Activated naive CD4-positive, alpha-beta T cell treated with Interleukin-2 at 50 U/mL for 16 hours (primary cell): ENCODE measurements around the gene NCR3LG1.

Experiments used
- DNase-seq: peaks from one replicate; pipeline ENCODE4 v3.0.0-alpha.2; 2020

Gene NCR3LG1

DNA sequence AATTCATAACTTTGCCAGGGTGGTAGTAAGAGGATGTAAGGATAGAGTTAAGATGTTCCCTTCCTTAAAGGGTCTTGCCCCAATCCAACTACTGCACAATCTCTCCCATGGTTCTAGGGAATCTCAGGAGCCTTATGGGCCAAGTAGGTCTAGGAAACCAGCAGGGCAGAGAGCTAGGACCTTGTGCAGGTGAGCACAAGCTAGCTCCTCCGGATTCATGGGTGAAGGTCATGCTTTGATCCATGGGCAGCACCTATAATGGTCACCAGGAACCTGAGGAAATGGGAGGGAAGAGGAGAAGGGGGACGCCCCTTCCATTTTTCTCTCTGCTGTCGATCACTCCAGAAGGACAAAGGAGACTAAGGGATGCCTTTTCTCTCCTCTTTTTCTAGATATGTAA is 20.0 kb downstream of the NCR3LG1 start:
- no peak for DNase-seq

DNA sequence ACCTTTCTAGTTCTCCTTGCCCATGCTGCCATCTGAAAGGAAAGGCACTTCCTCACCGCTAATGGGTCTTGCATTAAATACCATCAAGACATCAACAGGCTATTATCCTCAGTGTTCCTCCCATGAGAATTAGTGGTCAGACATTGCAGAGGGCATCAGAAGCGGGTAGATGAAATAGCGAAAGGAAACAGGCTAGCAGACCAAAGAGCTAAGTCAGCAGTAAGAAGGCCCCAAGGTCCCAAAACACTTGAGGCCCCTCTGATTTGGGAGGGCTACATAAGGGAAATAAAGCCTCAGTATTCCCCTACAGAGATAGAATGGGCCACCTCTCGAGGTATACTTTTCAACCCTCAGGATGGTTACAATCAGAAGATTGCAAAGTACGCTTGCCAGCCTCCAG is 23.9 kb downstream of the NCR3LG1 start:
- DNase-seq = no peak

DNA sequence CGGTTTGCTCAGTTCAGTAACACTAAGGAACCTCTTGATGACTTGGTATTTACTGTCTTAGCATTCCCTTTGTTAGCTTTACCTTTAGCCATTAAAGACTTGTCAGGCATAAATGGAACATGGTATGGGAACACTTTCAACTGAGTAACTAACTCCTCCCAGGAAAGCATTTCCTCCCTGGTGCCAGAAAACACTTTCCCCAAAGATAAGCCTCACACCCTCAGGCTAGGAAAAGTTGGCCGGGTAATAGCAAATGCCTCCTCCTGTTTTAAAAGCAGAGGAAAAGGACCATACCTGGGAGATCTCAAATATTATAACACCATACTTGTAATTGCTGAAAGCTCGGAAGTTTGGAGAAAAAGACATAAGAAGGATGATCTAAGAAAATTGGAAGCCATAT is 24.9 kb downstream of the NCR3LG1 start:
- DNase-seq = no peak

DNA sequence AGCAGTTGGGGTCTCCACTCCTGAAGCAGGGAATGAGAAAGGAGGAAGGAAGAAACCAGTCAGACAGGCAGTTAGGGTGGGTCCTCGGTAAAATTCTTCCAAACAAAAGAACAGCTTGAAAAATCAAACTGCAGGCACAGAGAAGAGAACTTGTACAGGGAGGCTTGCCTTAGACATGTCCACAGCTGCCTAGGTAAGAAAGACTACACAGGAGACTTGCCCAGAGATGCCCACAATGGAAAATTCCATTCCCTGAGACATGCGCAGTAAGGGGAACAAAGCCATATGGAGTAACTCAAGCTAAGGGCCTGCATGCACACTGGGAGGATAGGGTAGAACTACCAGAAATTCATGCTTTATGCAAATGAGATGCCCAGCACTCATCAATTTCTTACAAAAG is 27.1 kb downstream of the NCR3LG1 start:
- no peak for DNase-seq

DNA sequence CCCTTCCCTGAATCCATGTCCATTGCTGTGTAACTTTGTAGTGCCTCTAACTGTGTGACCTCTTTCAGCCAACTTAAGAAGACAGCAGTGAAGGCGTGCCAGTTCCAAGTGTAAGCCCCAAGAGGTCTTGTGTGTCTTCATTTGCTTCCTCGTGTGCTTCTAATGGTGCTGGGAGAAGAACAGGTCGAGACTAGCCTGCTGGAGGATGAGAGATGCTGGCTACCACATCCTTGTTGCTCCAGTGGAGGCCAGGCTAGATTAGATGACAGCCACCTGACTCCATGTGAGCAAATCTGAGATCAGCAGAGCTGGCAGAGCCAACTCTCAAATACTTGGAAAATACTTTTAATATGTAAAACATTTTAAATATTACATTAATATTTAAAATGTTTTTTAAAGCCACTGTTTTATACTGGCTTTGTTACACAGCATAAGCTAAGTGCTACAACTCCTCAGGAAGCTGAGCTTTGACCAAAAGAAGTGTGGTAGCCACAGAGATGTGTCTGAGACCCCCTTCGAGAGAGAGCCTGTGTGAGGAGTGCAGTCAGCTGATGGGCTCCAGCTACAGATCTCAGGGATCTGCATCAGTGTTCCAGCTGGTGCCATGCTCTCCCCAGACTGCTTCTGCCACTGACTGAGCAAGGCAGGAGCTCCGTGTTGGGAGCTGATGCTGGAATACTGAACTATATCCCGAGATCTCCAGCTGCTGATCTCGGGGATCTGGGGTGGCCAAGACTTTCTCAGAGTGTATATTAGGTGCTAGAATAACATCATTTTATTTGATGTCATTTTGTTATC is 28.0 kb downstream of the NCR3LG1 start:
- no peak for DNase-seq

DNA sequence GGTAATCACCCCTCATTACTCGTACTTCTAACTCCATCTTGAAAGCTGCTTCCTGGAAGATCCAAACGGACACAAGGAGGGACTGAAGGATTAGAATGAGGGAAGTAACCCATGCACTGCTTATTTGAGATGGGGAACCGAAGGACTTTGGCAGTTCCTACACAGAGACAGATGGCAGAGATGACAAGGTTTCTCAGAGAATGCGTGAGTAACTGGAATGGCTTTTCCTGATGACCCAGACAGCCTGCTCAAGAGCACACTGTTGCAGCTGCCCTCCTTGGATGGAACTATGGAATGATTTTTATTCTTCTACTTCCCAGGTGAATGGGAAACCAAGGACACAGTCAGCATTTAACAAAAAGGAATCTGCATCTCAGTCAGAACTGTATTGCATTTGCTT is 29.6 kb downstream of the NCR3LG1 start:
- DNase-seq = no peak

DNA sequence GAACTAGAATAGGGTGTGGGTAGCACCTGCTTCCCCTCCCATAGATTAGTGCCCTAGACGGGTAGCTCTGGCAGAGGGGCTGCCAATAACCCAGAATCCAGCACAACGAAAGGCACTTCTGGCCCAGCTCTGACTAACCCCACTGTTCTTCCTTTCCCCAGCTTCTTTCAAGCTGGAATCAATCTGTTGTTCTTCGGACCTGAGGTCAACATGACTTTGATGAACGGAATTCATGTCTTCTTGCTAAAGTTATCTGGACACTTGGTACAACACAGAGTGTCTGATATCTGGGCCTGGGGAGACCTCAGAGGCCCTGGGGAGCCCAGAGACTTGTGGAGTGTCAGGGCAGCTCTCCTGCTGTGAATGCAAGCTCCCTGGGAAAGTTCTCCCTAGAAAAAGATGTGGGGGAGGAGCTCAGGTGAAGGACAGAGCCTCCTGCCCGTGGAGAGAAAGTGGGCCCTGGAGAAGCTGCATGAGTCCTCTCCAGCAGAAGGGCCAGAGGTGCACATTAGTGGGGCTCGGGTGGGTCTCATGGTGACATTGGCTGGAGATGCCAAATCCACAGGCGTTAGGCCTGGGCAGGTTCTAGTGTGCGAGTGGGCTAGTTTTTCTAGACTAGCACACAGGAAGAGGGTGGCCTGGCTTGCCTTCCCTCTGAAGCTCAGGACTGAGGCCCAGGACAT is 30.6 kb downstream of the NCR3LG1 start:
- no peak for DNase-seq

DNA sequence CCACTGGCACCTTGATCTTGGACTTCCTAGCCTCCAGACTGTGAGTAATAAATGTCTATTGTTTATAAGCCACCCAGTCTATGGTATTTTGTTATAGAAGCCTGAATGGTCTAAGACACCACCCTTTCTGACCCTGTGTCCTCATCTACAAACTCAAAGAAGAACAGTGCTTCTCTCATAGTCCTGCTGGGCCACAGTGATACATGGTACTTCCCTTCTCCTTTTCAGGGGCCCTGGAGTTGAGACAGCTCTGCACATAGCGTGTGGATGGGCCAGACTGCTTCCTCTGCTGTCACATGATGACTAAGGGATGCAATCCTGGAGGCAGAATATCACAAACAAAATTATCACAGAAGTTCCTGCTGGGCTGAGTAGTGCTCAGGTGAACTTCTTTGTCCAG is 31.9 kb downstream of the NCR3LG1 start:
- no peak for DNase-seq

DNA sequence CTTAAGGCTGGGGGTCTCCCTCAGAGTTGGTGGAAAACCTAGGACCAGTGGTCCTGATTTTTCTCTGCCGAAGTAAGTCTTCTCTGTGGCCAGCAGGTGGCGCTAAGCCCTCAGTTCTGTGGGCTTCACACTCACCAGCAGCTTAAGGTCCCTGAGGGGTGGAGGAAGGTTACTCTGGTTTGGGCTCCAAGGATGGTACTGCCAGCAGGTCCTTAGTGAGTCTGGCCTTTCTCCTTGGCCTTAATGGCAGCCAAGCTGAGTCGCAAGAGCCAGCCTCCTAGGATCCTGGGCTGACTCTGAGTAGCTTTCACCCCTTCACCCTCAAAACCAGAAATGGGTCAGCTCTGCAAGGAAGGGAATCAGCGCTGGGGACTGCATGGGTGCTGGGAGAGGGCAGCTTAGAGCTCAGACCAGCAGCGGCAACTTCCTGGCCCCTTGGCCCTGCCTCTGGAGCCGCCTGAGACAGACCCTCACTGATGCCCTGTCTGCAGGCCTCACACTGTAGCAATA is 32.5 kb downstream of the NCR3LG1 start:
- DNase-seq = peak; percentile 76

DNA sequence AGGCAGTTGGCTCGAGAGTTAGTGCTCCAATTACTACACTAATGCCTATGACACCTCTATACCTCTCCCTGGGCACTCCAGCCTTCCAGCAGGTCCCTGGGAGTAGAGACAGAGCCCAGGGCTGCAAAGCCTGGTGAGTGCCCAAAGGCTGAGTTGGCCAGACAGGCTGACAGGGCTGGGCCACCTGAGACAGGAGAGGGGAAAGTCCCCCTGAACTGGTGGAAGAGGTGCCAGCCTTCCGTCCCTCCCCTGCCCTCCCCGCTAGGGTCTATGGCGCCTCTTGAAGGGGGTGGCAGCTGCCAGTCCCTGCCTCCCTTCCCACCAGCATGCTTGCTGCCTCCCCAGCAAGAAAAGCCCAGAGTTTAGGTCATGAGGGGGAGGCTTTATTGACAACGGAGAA is 33.9 kb downstream of the NCR3LG1 start:
- no peak for DNase-seq

DNA sequence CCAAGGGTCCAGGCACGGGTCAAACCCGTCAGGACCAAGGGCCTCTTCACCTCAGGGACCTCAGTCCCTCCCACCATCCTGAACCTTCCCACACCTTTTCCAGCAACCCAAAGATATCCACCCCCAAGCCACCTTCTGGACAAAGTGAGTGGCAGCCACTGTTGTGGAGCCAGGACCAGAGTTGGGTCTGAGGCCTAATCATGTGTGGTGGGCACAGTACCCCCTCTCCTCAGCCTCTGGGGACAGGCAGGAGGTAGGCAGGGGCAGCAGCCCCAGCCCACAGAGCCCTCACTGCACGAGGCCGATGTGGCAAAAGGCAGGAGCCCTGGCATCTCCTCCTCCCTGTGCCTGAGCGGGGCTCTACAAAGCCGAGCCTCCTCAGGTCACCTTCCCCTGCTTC is 34.3 kb downstream of the NCR3LG1 start:
- no peak for DNase-seq

DNA sequence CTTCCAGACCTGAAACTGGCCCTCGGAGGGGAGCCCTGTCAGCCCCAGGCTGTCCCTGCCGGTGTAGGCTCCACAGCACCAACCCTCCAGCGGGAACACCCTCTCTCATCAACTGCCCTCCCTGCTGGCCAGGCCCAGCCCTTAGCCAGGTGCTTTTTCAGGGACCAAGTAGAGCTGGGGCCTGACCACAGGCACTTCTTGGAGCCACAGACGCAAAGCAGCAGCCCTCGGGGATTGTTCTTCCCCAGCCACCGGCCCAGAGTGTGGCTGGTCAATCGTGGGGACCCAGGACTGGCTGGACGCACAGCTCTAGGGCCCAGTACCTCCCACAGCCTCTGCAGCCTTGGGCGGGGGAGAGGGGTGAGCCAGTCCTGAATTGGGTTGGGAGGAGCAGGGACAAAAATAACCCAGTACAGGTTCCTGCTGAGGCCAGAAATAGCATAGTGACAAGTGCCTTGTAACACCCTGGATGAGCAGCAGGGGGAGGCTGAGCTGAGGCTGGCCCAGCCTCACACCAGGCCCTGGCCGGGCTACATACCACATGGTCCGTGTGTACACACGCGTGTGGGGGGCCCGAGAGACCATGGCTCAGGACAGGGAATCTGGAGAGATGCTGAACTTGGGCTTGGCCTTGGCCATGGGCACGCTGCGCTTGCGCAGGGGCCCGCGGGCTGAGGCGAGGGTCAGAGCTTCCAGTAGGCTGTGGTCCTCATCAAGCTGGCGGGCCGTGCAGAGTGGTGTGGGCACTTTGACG is 34.9 kb downstream of the NCR3LG1 start:
- peak; percentile 50 for DNase-seq

DNA sequence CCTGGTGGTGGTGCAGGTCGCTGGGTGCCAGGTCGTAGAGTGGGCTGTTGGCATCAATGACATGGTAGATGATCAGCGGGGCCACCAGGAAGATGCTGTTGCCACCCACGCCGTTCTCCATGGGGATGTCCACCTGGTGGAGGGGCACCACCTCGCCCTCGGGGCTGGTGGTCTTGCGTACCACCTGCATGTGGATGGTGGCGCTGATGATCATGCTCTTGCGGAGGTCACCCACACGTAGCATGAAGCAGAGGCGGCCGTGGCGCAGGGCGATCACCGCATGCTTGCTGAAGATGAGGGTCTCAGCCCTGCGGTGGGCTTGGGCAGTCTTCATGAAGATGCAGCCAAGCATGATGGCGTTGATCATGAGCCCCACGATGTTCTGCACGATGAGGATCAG is 35.7 kb downstream of the NCR3LG1 start:
- no peak for DNase-seq

DNA sequence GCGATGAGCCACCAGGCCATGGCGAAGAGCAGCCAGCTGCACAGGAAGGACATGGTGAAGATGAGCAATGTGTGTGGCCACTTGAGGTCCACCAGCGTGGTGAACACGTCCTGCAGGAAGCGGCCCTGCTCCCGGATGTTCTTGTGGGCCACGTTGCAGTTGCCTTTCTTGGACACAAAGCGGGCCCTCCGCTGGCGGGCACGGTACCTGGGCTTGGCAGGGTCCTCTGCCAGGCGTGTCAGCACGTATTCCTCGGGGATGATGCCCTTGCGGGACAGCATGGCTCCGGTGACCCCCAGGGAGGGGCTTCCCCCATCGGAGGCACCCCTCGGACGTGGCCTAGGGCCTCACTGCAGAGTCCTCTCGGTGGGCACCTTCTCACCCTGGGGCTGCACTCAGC is 36.2 kb downstream of the NCR3LG1 start:
- no peak for DNase-seq

DNA sequence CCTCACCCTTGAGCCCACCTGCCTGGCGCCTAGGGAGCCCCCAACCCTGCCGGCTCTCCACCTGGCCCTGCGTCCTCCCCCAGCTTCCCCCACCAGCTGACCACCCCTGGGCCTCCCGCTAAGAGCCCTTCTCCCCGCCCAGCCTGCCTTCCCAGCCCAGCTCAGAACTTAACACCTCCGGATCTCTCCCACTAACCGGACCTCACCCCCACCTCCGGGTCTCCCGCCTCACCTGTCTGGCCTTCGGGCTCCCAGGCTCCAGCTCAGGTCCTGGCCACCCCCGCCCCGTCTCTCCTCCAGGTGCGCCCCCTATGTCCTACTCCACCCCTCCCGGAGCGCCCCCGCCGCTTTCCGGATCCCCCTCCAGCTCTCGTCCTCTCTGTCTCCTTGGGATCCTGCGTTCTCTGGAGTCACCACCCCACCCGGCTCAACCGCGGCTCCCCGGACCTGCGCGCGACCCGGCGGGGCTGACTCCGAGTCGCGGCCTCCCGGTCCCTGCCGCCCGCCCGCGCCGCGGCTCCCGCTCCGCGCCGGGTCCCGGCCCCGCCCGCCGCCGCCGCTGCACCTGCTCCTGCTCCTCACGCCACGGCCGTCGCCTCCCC is 37.1 kb downstream of the NCR3LG1 start, which contains the start of gene KCNJ11:
KCNJ11 (minus strand) TSS at position 51 of the 602 bp plus-strand sequence. CDS start 568 bp downstream, outside the sequence.
- DNase-seq = no peak

DNA sequence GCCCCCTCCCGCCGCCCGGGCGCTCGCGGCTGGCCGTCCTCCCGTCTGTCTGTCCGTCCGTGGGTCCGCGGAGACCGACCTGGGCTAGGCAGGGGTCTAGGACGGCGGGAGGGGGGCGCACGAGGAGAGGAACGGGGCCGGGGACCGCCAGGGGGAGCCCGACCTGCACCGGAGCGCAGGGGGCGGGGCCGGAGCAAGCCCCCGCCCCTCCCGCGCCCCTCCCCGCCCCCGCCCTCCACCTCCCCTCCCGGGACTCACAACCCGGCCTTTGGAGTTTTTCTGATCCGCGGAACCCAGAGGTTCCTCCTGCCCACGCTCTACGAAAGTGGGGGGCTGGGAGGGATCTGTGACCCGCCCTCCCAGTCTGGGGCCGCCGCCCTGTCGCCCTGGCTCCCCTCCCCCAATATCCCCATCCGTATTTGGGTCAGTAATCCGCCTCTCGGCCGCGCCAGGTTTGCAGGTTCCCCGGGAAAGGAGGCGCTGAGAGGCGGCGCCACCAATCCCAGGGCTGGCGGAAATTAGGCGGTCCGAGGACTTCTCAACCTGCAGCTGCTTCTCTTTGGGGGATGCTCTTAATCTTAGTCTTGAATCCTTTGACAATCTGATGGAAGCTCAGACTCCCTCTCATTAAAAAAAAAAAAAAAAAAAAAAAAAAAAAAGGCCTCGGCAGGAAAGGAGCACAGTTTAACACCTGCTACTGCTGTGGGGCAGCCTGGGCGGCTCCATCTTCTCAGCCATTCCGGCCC is 37.8 kb downstream of the NCR3LG1 start:
- peak; percentile 81 for DNase-seq

DNA sequence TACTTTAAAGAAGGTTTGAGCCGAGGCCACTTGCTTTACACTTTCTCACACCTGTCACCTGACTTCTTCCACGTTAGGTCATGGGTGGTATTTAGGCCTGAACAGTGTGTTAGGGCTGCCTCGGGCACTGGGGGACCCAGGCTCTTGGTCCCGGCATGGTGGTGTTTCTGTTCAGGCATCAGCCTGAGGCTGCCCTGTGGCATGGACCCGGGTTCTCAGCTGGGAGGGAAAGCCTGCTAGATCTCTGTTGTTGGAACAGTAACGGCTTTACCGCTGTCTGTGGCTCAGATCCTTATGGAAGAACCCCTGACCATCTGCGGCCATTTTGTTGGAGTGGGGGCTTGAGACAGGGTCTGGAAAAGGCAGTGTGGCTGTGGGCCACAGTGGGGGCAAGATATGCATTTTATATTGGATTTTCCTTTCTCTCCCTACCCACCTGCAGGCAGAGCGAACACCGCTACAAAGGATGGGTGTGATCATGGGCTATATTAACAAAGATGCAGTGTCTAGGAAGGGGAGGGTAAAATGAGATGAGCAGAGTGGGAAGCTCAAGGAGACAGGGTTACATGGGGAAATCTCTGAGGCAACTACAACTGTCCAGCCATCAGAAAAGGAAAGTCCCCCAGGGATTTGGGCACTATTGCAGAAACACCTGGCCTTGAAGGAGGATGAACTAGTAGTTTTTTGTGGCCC is 38.5 kb downstream of the NCR3LG1 start:
- no peak for DNase-seq

DNA sequence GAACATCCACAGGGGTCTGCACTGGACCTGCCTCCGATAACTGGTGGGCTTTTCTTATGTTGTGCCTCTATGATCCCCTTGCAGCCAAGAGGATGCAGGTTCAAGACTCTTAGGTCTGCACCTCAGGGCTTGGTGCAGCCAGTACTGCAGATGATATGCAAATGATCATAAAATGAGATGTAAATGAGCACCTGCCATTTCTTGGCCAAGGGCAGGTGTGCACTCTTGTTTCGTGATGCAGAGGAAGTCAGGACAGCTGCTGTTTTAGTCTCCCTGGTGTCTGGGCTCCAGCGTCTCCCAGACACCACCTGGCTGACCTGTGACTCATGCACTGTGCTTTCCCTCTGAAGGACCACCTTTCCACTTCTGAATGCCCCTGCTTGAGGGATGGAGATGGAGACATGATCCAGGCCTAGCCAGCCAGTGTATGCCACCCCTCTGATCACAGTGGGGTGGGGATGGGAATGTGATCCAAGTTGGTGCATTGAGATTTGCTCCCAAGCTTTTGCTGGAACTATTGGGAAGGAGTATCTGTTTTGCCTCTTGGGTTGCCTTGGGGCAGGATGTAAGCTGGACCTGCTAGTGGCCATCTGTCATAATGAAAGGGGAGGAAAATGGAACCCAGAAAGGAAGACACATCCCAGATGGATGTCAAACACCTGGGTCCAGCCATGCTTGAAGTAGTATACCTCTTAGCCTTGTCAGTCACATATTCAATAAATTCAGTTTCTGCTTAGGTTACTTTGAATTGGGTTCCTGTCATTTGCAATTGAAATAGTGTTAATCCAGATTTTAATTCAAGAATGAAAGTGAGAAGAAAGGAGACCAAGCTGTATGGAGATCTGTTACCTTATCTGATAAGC is 40.1 kb downstream of the NCR3LG1 start:
- DNase-seq = no peak

DNA sequence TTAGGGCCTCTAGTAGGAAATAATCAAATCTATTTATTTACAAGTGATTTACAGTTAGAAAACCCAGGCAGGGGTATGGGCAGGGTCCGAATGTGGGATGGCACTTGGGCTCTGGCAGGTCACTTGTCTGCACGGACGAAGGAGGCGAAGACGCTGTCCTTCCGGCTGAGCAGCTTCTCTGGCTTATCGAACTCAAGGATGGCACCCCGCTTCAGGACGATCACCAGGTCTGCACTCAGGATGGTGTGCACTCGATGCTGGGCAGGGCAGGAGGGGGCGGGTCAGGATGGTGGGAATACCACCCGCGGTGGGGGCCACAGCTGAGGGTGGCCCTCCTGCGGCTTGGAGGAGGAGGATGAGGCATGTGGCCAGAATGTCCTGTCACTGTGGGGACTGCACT is 41.3 kb downstream of the NCR3LG1 start:
- DNase-seq = no peak

DNA sequence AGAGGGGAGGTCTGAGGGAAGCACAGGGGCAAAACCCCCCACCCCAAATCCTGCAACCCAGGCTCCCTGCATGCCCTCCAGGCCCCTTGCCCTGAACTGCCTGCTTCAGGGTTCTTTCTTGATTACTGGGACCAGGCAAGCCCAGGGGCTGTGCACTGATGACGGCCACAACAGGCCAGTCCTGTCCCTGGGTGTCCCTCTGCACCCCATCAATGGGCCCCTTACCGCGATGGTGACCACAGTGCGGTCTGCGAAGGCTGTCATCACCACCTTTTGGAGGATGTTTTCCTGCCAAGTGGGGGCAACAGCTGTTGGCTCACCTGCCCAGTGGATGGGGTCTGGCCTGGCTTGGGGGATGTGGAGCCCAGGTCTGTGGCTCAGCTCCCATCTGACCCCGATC is 41.9 kb downstream of the NCR3LG1 start:
- DNase-seq = no peak
